ENCODE results near the gene PLAU.

GRCh38 chr10:73886085-73886529 is 24.8 kb upstream of the PLAU start:
- peak; percentile 89 to 97 for TF ChIP-seq CTCF (conservative IDR thresholded peaks at IDR 0.05; ENCODE audit: low read depth in 2 of 2)
- TF ChIP-seq POLR2AphosphoS5 (IDR thresholded peaks at IDR 0.05; ENCODE audit: low read depth), result no peak
- no peak for TF ChIP-seq EZH2 (IDR thresholded peaks at IDR 0.05; ENCODE audit: low read depth, unreplicated experiment)
- no peak for TF ChIP-seq CREB1 (CRISPR knock-in tag; IDR thresholded peaks at IDR 0.05; ENCODE audit: low read depth)
- TF ChIP-seq EZH2phosphoT487 (IDR thresholded peaks at IDR 0.05; ENCODE audit: unreplicated experiment), result no peak
- no peak for TF ChIP-seq JUNB (IDR thresholded peaks at IDR 0.05; ENCODE audit: unreplicated experiment)
